Keratinocyte (primary cell): ENCODE measurements around the gene CMTM8. TPM values are rescaled to one million over a fixed set of nuclear protein-coding genes. Genes with fewer than 3 reads are reported as not detected.

Experiments used
- DNase-seq: peaks from one replicate; pipeline ENCODE4 v3.0.0-alpha.2; 2011; ENCODE audit warnings: low read depth, missing footprints, low spot score
- FAIRE-seq: peaks from 2 replicates; lab custom pipeline; 2011; peaks lifted over from hg19 to GRCh38; lab: Jason Lieb, UNC
- H2AFZ ChIP-seq: 2 replicates; pipeline ENCODE4 v1.6.0; 2012; ENCODE audit warnings: low read length, control low read depth, inconsistent platforms; ENCODE audit not compliant: control insufficient read depth
- H3K27ac ChIP-seq: 2 replicates; pipeline ENCODE4 v1.5.1; 2011; ENCODE audit warnings: low read length; ENCODE audit not compliant: control insufficient read depth, insufficient read depth
- H3K27me3 ChIP-seq: 3 replicates; pipeline ENCODE4 v1.6.0; 2011; ENCODE audit warnings: low read length; ENCODE audit not compliant: control insufficient read depth, insufficient read depth; ENCODE audit errors: extremely low read depth
- H3K36me3 ChIP-seq, 2 experiments: 2 replicates in 1 of 2; 3 replicates in 1 of 2; pipeline ENCODE4 v1.5.1; 2011; ENCODE audit warnings: low read length in 2 of 2, mild to moderate bottlenecking in 1 of 2; ENCODE audit not compliant: control insufficient read depth in 2 of 2, insufficient read depth in 2 of 2; ENCODE audit errors: extremely low read depth in 1 of 2
- H3K4me1 ChIP-seq: 3 replicates; pipeline ENCODE4 v1.5.1; 2011; ENCODE audit warnings: low read length; ENCODE audit not compliant: control insufficient read depth, insufficient read depth; ENCODE audit errors: extremely low read depth
- H3K4me2 ChIP-seq: 3 replicates; pipeline ENCODE4 v1.6.0; 2011; ENCODE audit warnings: low read depth, low read length; ENCODE audit not compliant: control insufficient read depth, insufficient read depth; ENCODE audit errors: extremely low read depth
- H3K4me3 ChIP-seq, 3 experiments: fragments of 200-600 bp in 1 of 3; sonication (generic) in 1 of 3; 2 replicates in 2 of 3; 3 replicates in 1 of 3; pipeline ENCODE4 v1.5.1; 2011 to 2016; ENCODE audit warnings: low read length in 3 of 3, mild to moderate bottlenecking in 3 of 3, control low read depth in 2 of 3, inconsistent platforms in 1 of 3, low read depth in 1 of 3, mixed read lengths in 1 of 3, mixed run types in 1 of 3, moderate library complexity in 1 of 3; ENCODE audit not compliant: control insufficient read depth in 2 of 3, insufficient read depth in 2 of 3; ENCODE audit errors: extremely low read depth in 1 of 3
- H3K79me2 ChIP-seq: 2 replicates; pipeline ENCODE4 v1.6.0; 2012; ENCODE audit warnings: low read length; ENCODE audit not compliant: control insufficient read depth, insufficient read depth
- H3K9ac ChIP-seq: 3 replicates; pipeline ENCODE4 v1.6.0; 2011; ENCODE audit warnings: low read length; ENCODE audit not compliant: control insufficient read depth, insufficient read depth; ENCODE audit errors: extremely low read depth
- H3K9me1 ChIP-seq: 3 replicates; pipeline ENCODE4 v1.6.0; 2011; ENCODE audit warnings: low read length; ENCODE audit not compliant: control insufficient read depth, insufficient read depth; ENCODE audit errors: extremely low read depth
- H3K9me3 ChIP-seq: 2 replicates; pipeline ENCODE4 v1.5.1; 2012; ENCODE audit warnings: low read depth, low read length; ENCODE audit not compliant: control insufficient read depth
- H4K20me1 ChIP-seq: 3 replicates; pipeline ENCODE4 v1.6.0; 2011; ENCODE audit warnings: low read length; ENCODE audit not compliant: control insufficient read depth, insufficient read depth; ENCODE audit errors: extremely low read depth
- EZH2 ChIP-seq: IDR thresholded peaks from one replicate; pipeline ENCODE4 v1.6.1; 2012; ENCODE audit warnings: inconsistent platforms, mild to moderate bottlenecking, low read length, moderate library complexity
- dilution Hi-C: fragments of 300-500 bp; cut with MboI; formaldehyde crosslinking; loops from one replicate; pipeline ENCODE4 v1.7.0; 2020; ENCODE audit warnings: low sequenced_read_pairs; ENCODE audit not compliant: extremely low pct_ligation_motif_present
- polyA plus RNA-seq, 5 experiments: library from polyadenylated mRNA; depleted of rRNA in 3 of 5; stranded (reverse) in 3 of 5; stranded (forward) in 1 of 5; unstranded in 1 of 5; fragments of >200 nt; gene quantifications; 1 replicate in 1 of 5; 2 replicates in 3 of 5; 3 replicates in 1 of 5; pipeline versions ENCODE4 v1.2.1 to v1.2.3, GENCODE V29; 2011 to 2012; ENCODE audit warnings: missing spikeins in 2 of 5, low read depth in 1 of 5, low replicate concordance in 1 of 5
- TF ChIP-seq, protein P1 (sequence below), 3 experiments: IDR thresholded peaks in 1 of 3; conservative IDR thresholded peaks in 1 of 3; optimal IDR thresholded peaks in 1 of 3; 2 replicates in 2 of 3; 3 replicates in 1 of 3; pipeline versions ENCODE3 to v1.5.1; 2011; ENCODE audit warnings: low read length in 3 of 3, mild to moderate bottlenecking in 3 of 3, moderate library complexity in 2 of 3, control low read depth in 1 of 3, inconsistent platforms in 1 of 3; ENCODE audit not compliant: insufficient read depth in 2 of 3; ENCODE audit errors: extremely low read depth in 1 of 3

The CMTM8 gene
- polyA plus RNA-seq, 1 donor (not counting 4 experiments of a cell fraction or from before 2014, with no cell fraction given), result 1.6 TPM

DNA sequence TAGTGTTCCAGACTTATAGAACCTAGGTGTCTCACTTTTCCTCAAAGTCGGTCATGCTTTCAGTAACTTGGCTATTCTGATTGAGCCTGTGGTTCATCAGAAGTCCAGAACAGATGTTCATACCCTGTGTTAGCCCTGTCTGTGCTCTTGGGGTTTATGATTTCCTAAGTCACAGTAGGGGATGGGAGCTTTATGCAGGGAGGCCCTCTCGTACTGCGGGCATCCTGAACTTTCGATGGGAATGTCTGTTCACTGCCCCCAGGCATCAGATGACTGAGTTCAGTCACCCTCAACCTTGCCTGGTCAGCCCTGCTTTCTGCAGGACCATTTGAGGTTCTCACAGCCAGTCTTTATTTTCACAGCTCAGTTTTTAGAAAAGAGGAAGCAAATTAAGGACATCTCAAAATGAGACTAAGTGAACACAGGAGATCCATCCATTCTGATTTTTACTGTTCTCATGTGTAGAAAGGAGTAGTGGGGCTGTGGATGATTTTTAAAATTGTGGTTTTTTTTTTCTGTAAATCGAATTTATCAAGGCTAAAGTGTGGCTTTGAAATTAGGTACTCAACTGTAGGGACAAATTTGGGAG, 71.3 kb downstream of the CMTM8 start:
- Histone ChIP-seq H3K9me1 (no peaks in the 10 kb centered on the region), H3K36me3 (no peaks in the 10 kb centered on the region), H3K4me1 (peaks cover 17% of the 10 kb centered on the region), H3K9ac (no peak overlapping the region), H3K27ac (no peak overlapping the region), H3K4me2 (no peak overlapping the region), H2AFZ (no peak overlapping the region), H3K4me3 (no peak overlapping the region), H3K79me2 (no peaks in the 10 kb centered on the region), H3K9me3 (no peaks in the 10 kb centered on the region), H4K20me1 (no peaks in the 10 kb centered on the region), H3K27me3 (no peaks in the 10 kb centered on the region)
- no peak for DNase-seq
- dilution Hi-C loops, result no loop called here
- TF ChIP-seq EZH2, result no peak
- TF ChIP-seq, protein P1, sequence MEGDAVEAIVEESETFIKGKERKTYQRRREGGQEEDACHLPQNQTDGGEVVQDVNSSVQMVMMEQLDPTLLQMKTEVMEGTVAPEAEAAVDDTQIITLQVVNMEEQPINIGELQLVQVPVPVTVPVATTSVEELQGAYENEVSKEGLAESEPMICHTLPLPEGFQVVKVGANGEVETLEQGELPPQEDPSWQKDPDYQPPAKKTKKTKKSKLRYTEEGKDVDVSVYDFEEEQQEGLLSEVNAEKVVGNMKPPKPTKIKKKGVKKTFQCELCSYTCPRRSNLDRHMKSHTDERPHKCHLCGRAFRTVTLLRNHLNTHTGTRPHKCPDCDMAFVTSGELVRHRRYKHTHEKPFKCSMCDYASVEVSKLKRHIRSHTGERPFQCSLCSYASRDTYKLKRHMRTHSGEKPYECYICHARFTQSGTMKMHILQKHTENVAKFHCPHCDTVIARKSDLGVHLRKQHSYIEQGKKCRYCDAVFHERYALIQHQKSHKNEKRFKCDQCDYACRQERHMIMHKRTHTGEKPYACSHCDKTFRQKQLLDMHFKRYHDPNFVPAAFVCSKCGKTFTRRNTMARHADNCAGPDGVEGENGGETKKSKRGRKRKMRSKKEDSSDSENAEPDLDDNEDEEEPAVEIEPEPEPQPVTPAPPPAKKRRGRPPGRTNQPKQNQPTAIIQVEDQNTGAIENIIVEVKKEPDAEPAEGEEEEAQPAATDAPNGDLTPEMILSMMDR (optimal IDR thresholded peaks at IDR 0.05 in 1 of 3, IDR thresholded peaks at IDR 0.05 in 1 of 3, conservative IDR thresholded peaks at IDR 0.05 in 1 of 3; ENCODE audit: extremely low read depth in 1 of 3, insufficient read depth in 2 of 3, low read length in 3 of 3), result no peak
- FAIRE-seq, result no peak

GRCh38 chr3:32310336-32310735, 71.9 kb downstream of the CMTM8 start:
- TF ChIP-seq, protein P1 (optimal IDR thresholded peaks at IDR 0.05 in 1 of 3, IDR thresholded peaks at IDR 0.05 in 1 of 3, conservative IDR thresholded peaks at IDR 0.05 in 1 of 3; ENCODE audit: extremely low read depth in 1 of 3, insufficient read depth in 2 of 3, low read length in 3 of 3), result no peak
- TF ChIP-seq EZH2, result no peak
- H3K4me1 ChIP-seq, result peaks cover 17% of the 10 kb centered on the region
- H3K79me2 ChIP-seq, result no peaks in the 10 kb centered on the region
- no peaks in the 10 kb centered on the region for H3K36me3 ChIP-seq
- no peak overlapping the region for H2AFZ ChIP-seq
- DNase-seq (no peak), FAIRE-seq (no peak)
- no peaks in the 10 kb centered on the region for H4K20me1 ChIP-seq
- no peaks in the 10 kb centered on the region for H3K9me3 ChIP-seq
- dilution Hi-C loops, result no loop called here
- H3K9ac ChIP-seq, result no peak overlapping the region
- H3K27me3 ChIP-seq, result no peaks in the 10 kb centered on the region
- H3K4me2 ChIP-seq, result no peak overlapping the region
- no peak overlapping the region for H3K4me3 ChIP-seq
- H3K27ac ChIP-seq, result no peak overlapping the region
- no peaks in the 10 kb centered on the region for H3K9me1 ChIP-seq
